ENCODE results near the gene CHID1. TPM values are rescaled to one million over a fixed set of nuclear protein-coding genes. Genes with fewer than 3 reads are reported as not detected.

CHID1 gene
- total and polyA plus RNA-seq, 3 donors from 2014 or later: 134 to 176 (median 146) TPM

DNA sequence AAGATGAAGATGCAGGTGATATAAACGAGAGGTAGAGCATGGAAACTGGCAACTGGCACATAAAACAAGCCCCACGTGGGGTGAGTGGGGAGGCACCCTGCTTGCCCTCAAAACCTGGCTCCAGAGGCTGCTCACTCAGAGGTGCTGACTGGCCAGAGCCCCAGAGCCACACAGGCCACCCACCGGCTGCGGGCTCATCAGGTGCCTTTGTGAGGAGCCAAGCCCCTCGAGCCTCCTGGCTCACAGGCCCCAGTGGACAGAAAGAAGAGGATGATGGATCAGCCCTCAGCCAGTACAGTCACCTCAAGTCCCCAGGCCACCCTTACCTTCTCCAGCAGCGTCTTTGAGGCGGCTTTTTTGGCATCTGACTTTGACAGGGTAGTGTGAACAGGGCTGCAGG lies 6.2 kb downstream of the CHID1 start:
- Histone ChIP-seq H3K9me3 (no peaks in the 10 kb centered on the region), H3K27me3 (no peaks in the 10 kb centered on the region), H3K36me3 (ENCODE audit: low read depth, missing control alignments) (no peaks in the 10 kb centered on the region), H3K4me1 (no peaks in the 10 kb centered on the region), H3K4me3 (no peak overlapping the region), H3K27ac (no peak overlapping the region)
- DNase-seq: no peak
- intact Hi-C loops (cut with DNase I; ENCODE audit: low total_unique reads): no loop called here
- no peak for TF ChIP-seq POLR2A (IDR thresholded peaks at IDR 0.05)
- WGBS, 2 donors: 95 to 96% methylated on average over 4 to 6 of the region's 7 CpGs

DNA sequence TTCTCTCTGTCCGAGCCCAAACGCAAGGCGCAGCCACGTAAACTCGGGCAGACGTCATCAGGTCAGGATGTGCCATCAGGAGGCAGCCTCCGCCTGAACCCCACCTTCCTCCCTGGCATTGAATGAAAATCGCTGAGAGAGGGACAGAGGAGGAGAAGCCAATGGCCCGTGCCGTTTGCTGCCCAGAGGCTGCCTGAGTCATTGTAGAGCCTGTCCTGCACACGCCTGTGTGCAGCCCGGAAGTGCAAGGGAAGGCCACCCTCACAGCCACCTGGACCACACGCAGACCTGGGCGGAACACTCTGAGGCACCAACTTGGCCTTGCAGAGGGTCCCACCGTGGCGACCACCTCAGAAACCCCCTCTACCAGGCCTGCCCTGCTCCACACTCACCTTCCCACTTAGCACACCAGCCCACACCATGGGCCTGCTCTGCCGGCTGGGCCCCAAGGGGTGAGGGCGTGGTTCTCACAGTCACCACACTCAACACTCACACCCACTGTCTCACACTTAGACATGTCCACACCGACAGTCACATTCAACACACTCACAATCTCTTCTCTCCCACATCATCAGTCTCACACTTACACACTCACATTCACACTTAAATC lies 9.1 kb downstream of the CHID1 start:
- Histone ChIP-seq H3K4me3 (no peak overlapping the region), H3K9me3 (no peaks in the 10 kb centered on the region), H3K27me3 (no peaks in the 10 kb centered on the region), H3K4me1 (peaks cover 9% of the 10 kb centered on the region), H3K36me3 (ENCODE audit: low read depth, missing control alignments) (no peaks in the 10 kb centered on the region), H3K27ac (no peak overlapping the region)
- WGBS, 2 donors: 93 to 96% methylated on average over 15 to 19 of the region's 19 CpGs
- no peak for TF ChIP-seq POLR2A (IDR thresholded peaks at IDR 0.05)
- TF ChIP-seq, protein P1, sequence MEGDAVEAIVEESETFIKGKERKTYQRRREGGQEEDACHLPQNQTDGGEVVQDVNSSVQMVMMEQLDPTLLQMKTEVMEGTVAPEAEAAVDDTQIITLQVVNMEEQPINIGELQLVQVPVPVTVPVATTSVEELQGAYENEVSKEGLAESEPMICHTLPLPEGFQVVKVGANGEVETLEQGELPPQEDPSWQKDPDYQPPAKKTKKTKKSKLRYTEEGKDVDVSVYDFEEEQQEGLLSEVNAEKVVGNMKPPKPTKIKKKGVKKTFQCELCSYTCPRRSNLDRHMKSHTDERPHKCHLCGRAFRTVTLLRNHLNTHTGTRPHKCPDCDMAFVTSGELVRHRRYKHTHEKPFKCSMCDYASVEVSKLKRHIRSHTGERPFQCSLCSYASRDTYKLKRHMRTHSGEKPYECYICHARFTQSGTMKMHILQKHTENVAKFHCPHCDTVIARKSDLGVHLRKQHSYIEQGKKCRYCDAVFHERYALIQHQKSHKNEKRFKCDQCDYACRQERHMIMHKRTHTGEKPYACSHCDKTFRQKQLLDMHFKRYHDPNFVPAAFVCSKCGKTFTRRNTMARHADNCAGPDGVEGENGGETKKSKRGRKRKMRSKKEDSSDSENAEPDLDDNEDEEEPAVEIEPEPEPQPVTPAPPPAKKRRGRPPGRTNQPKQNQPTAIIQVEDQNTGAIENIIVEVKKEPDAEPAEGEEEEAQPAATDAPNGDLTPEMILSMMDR (IDR thresholded peaks at IDR 0.05): no peak
- intact Hi-C loops (cut with DNase I; ENCODE audit: low total_unique reads): no loop called here
- no peak for DNase-seq

DNA sequence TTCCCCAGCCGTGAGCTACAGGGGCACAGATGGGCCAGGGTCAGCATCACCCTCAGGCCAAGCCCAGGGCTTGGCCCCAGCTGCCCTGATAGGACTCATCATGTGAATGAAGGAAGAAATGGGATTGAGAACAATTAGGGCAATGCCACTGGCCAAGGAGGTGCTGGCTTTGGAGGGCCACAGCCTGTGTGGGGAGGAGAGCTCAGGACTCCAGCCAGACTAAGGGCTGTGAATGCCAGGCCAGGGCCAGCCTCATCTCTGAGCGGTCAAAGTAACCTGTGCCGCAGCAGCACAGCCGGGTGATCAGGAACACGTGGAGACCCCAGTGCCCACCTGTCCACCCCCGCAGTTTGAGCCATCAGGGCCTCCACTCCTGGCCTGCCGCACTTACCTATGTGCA lies 10.1 kb downstream of the CHID1 start:
- DNase-seq: no peak
- H3K4me3 ChIP-seq: no peak overlapping the region
- H3K27ac ChIP-seq: no peak overlapping the region
- H3K9me3 ChIP-seq: no peaks in the 10 kb centered on the region
- TF ChIP-seq, protein P1 (IDR thresholded peaks at IDR 0.05): no peak
- no peak for TF ChIP-seq POLR2A (IDR thresholded peaks at IDR 0.05)
- WGBS, 2 donors: 80 to 90% methylated on average over 1 to 7 of the region's 7 CpGs
- intact Hi-C loops (cut with DNase I; ENCODE audit: low total_unique reads): no loop called here
- H3K36me3 ChIP-seq (ENCODE audit: low read depth, missing control alignments): no peaks in the 10 kb centered on the region
- peaks cover 9% of the 10 kb centered on the region for H3K4me1 ChIP-seq
- H3K27me3 ChIP-seq: no peaks in the 10 kb centered on the region

DNA sequence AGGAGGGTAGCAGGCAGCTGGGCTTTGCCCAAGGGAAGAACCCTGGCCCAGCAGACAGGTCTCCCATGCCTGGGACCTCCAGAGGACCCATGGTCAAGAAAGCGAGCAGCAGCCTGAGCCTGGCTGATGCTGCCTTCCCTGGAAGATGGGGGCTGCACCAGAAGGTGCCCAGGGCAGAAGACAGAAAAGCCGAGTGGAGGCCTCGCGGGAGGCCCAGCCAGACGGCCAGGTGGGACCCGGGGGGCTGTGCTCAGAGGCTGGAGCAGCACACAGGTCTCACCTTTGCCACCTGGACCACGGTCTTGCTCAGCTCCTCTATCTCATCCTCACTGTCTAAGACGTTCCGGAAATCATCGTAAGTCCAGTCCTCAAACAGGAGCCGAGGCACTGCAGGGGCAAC lies 10.9 kb downstream of the CHID1 start:
- Histone ChIP-seq H3K4me3 (no peak overlapping the region), H3K4me1 (peaks cover 9% of the 10 kb centered on the region), H3K9me3 (no peaks in the 10 kb centered on the region), H3K27ac (no peak overlapping the region), H3K36me3 (ENCODE audit: low read depth, missing control alignments) (no peaks in the 10 kb centered on the region), H3K27me3 (no peaks in the 10 kb centered on the region)
- no peak for DNase-seq
- TF ChIP-seq, protein P1 (IDR thresholded peaks at IDR 0.05): no peak
- TF ChIP-seq POLR2A (IDR thresholded peaks at IDR 0.05): no peak
- intact Hi-C loops (cut with DNase I; ENCODE audit: low total_unique reads): no loop called here
- WGBS, 2 donors: 90 to 93% methylated on average over 9 to 10 of the region's 11 CpGs

DNA sequence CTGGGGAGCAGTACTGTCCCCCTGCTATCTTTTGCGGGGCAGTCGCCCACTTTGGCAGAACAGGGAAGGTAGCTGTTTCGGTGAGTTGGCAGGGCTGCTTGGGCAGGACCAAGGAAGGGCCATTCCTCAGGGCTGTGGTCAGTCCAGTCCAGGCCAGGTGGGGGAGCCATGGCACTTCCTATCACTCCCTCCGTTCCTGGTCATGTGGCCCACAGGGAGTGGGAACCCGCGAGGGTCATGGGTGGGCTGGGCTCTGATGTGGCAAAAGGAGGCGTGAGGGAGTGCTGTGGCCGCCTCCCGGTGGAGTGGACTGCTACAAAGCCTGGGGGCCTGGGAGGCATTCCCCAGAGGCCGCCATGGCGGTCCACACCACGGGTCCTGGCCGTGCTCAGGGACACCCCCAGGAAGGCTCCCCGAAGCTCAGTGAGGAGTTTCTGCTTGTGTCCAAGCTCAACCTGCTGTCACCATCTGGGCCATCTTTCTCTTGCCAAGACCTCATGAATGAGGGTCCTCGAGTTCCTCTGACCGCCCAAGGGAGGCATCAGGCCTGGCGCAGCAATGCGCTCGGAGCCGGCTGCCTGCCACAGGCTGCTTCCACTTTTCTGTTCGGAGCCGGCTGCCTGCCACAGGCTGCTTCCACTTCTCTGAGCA lies 11.9 kb downstream of the CHID1 start:
- H3K4me3 ChIP-seq: no peak overlapping the region
- H3K4me1 ChIP-seq: peaks cover 9% of the 10 kb centered on the region
- no peak overlapping the region for H3K27ac ChIP-seq
- 73 to 86% methylated on average over 9 to 21 of the region's 22 CpGs for WGBS, 2 donors
- H3K36me3 ChIP-seq (ENCODE audit: low read depth, missing control alignments): no peaks in the 10 kb centered on the region
- no peaks in the 10 kb centered on the region for H3K9me3 ChIP-seq
- intact Hi-C loops (cut with DNase I; ENCODE audit: low total_unique reads): no loop called here
- DNase-seq: peak; percentile 74
- H3K27me3 ChIP-seq: no peaks in the 10 kb centered on the region
- TF ChIP-seq, protein P1 (IDR thresholded peaks at IDR 0.05): peak in 2 of 3 experiments; percentile 30 to 38
- TF ChIP-seq POLR2A (IDR thresholded peaks at IDR 0.05): no peak
